Adrenal gland (tissue), 5 donors: ENCODE results near the gene OR2AK2.

Experiments used
- POLR2A ChIP-seq, 2 donors: fragments of 450-650 bp; IDR thresholded peaks; one replicate each; pipeline ENCODE4 v1.6.1; 2017; ENCODE audit warnings: antibody characterized with exemption in 2 of 2, mild to moderate bottlenecking in 2 of 2, moderate library complexity in 1 of 2
- TF ChIP-seq, protein P1 (sequence below), 6 experiments: fragments of 450-650 bp in 4 of 6; fragments of 200-600 bp in 2 of 6; sonication (generic) in 1 of 6; IDR thresholded peaks; 1 replicate in 5 of 6; 2 replicates in 1 of 6; pipeline versions ENCODE4 v1.5.1 to v1.8.0; 2016 to 2021; ENCODE audit warnings: antibody characterized with exemption in 6 of 6, mild to moderate bottlenecking in 2 of 6, moderate library complexity in 1 of 6
- donor health status: DM: no; HTN: no; CAD: no.

DNA sequence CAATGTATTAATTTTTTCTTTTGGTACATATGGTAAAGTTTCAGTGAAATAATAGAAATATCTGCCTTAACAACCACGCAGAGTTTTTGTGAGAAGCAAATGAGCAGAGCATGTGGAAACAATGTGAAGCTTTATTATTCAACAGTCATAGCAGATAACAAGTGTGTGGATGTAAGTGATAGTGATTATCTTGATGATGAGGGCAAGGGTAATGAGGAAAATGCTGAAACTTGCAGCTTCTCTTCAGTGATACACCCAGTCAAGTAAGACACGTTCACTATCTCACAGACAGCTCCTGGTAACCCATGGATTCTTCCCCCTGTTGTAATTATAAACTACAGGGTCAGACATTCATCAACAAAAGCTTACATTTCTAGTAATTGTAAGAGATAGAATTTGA, 33.8 kb downstream of the OR2AK2 start:
- TF ChIP-seq, protein P1, sequence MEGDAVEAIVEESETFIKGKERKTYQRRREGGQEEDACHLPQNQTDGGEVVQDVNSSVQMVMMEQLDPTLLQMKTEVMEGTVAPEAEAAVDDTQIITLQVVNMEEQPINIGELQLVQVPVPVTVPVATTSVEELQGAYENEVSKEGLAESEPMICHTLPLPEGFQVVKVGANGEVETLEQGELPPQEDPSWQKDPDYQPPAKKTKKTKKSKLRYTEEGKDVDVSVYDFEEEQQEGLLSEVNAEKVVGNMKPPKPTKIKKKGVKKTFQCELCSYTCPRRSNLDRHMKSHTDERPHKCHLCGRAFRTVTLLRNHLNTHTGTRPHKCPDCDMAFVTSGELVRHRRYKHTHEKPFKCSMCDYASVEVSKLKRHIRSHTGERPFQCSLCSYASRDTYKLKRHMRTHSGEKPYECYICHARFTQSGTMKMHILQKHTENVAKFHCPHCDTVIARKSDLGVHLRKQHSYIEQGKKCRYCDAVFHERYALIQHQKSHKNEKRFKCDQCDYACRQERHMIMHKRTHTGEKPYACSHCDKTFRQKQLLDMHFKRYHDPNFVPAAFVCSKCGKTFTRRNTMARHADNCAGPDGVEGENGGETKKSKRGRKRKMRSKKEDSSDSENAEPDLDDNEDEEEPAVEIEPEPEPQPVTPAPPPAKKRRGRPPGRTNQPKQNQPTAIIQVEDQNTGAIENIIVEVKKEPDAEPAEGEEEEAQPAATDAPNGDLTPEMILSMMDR (IDR thresholded peaks at IDR 0.05) = no peak
- TF ChIP-seq POLR2A (IDR thresholded peaks at IDR 0.05) = no peak
